ENCODE results near the gene NEURL1B.

GRCh38 chr5:172717481-172718195 lies 76.6 kb downstream of the NEURL1B start:
- TF ChIP-seq, protein P1, sequence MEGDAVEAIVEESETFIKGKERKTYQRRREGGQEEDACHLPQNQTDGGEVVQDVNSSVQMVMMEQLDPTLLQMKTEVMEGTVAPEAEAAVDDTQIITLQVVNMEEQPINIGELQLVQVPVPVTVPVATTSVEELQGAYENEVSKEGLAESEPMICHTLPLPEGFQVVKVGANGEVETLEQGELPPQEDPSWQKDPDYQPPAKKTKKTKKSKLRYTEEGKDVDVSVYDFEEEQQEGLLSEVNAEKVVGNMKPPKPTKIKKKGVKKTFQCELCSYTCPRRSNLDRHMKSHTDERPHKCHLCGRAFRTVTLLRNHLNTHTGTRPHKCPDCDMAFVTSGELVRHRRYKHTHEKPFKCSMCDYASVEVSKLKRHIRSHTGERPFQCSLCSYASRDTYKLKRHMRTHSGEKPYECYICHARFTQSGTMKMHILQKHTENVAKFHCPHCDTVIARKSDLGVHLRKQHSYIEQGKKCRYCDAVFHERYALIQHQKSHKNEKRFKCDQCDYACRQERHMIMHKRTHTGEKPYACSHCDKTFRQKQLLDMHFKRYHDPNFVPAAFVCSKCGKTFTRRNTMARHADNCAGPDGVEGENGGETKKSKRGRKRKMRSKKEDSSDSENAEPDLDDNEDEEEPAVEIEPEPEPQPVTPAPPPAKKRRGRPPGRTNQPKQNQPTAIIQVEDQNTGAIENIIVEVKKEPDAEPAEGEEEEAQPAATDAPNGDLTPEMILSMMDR (IDR thresholded peaks at IDR 0.05): no peak
- TF ChIP-seq POLR2A (IDR thresholded peaks at IDR 0.05): no peak
